ENCODE measurements around the gene APOC3.

DNA sequence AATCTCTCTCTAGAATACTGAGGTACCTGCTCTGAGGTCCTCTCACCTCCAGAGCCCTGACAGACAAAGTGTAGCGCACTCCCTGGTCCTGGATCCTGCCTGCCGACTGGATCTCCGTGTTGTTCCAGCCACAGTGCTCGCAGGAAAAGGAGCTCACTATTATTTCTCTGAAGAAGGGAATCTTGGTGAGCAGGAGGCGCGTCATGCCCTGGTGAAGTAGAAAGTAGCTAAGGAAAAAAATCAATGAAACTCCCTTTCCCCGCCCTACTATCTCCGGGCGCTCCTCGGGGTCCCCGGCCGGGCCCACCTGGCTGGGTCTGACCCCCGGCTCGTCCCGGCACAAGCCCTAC lies 42.3 kb upstream of the APOC3 start:
- TF ChIP-seq, protein P1, sequence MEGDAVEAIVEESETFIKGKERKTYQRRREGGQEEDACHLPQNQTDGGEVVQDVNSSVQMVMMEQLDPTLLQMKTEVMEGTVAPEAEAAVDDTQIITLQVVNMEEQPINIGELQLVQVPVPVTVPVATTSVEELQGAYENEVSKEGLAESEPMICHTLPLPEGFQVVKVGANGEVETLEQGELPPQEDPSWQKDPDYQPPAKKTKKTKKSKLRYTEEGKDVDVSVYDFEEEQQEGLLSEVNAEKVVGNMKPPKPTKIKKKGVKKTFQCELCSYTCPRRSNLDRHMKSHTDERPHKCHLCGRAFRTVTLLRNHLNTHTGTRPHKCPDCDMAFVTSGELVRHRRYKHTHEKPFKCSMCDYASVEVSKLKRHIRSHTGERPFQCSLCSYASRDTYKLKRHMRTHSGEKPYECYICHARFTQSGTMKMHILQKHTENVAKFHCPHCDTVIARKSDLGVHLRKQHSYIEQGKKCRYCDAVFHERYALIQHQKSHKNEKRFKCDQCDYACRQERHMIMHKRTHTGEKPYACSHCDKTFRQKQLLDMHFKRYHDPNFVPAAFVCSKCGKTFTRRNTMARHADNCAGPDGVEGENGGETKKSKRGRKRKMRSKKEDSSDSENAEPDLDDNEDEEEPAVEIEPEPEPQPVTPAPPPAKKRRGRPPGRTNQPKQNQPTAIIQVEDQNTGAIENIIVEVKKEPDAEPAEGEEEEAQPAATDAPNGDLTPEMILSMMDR (IDR thresholded peaks at IDR 0.05) = no peak
- no peak for TF ChIP-seq POLR2A (IDR thresholded peaks at IDR 0.05)

All from prostate gland (tissue), 2 donors.